Measurements from ENCODE around the gene NEURL1.

NEURL1 gene

DNA sequence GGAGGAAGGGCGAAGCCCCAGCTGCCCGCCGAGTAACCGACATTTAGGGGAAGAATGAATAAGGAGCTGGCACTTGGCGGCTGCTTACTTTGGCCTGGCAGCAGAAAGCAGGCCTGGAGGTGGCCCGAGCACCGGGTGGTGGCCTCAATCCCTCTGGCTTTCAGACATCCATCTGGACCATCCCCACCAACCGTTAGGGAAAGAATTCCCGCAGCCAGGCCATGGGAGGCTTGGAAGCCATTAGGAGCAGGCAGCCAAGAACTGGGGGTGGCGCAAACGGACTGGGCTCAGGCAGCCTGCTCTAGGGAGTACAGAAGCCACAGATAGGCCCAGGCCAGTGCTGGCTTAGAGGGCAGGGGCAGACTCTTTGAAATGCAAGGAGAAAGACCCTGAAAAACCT, 132.7 kb downstream of the NEURL1 start:
- no peak for TF ChIP-seq EZH2phosphoT487 (conservative IDR thresholded peaks at IDR 0.05; ENCODE audit: low read length)
- TF ChIP-seq, protein P1, sequence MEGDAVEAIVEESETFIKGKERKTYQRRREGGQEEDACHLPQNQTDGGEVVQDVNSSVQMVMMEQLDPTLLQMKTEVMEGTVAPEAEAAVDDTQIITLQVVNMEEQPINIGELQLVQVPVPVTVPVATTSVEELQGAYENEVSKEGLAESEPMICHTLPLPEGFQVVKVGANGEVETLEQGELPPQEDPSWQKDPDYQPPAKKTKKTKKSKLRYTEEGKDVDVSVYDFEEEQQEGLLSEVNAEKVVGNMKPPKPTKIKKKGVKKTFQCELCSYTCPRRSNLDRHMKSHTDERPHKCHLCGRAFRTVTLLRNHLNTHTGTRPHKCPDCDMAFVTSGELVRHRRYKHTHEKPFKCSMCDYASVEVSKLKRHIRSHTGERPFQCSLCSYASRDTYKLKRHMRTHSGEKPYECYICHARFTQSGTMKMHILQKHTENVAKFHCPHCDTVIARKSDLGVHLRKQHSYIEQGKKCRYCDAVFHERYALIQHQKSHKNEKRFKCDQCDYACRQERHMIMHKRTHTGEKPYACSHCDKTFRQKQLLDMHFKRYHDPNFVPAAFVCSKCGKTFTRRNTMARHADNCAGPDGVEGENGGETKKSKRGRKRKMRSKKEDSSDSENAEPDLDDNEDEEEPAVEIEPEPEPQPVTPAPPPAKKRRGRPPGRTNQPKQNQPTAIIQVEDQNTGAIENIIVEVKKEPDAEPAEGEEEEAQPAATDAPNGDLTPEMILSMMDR (IDR thresholded peaks at IDR 0.05; ENCODE audit: insufficient read depth, low read length, poor library complexity, severe bottlenecking) = no peak
- Histone ChIP-seq H3K36me3 (ENCODE audit: low read length) (no peaks in the 10 kb centered on the region), H3F3A (ENCODE audit: insufficient read depth) (no peaks in the 10 kb centered on the region)

DNA sequence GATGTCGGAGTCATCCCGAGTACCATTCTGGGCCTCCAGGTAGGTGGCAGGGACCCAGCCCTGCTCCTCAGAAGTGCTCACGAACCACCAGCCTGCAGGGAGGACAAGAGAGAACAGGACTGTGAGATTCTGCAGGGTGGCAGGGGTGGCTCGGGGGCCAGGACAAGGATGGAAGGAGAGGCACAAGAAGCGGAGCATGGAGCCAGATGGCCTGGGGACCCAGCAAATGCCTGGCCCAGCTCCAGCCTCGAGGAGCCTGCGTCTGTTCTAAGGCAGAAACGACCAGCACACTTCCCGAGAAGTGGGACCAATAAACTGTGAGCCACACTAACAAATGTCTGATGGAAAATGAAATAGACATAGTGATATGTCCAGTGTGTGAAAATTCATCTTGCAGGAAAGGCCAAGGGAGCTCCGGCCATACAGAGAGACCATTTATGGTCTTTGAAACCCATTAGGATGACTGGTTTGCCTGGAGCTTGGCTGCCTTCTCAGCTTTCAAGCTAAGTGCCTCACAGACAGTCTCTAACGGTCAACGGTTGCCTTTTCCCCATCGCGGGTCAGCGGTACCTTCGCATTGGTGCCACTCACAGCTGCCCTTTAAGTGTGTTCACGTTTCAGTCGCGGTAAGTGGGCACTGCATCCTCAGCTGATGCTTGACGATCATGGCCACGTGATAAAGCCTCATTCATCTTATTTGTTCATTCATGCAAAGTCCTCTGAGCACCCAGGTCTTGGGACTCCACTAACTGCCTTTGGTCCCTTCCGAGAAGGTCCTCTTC, 133.8 kb downstream of the NEURL1 start:
- Histone ChIP-seq H3K36me3 (ENCODE audit: low read length) (no peaks in the 10 kb centered on the region), H3K27me3 (ENCODE audit: low read length) (no peaks in the 10 kb centered on the region), H3K27ac (ENCODE audit: low read depth, low read length) (no peak overlapping the region)

More for the DNA sequence above, 132.7 kb downstream of the NEURL1 start:
- Histone ChIP-seq H3K79me2 (ENCODE audit: insufficient read depth, low read length) (no peaks in the 10 kb centered on the region), H3K4me2 (ENCODE audit: low read depth, low read length, poor library complexity, severe bottlenecking) (no peak overlapping the region), H3K9ac (ENCODE audit: low read length) (no peak overlapping the region), H2AFZ (ENCODE audit: low read depth, low read length, severe bottlenecking) (no peak overlapping the region), H3K27me3 (ENCODE audit: low read length) (no peaks in the 10 kb centered on the region), H3K9me2 (replicated peaks; ENCODE audit: insufficient read depth, low read length) (no peaks in the 10 kb centered on the region), H3K9me3 (ENCODE audit: insufficient read depth, low read length) (no peaks in the 10 kb centered on the region), H3K27ac (ENCODE audit: low read depth, low read length) (no peak overlapping the region), H4K20me1 (ENCODE audit: low read depth, low read length) (no peaks in the 10 kb centered on the region), H3K4me3 (ENCODE audit: insufficient read depth, low read length, poor library complexity, severe bottlenecking) (no peak overlapping the region)

DNA sequence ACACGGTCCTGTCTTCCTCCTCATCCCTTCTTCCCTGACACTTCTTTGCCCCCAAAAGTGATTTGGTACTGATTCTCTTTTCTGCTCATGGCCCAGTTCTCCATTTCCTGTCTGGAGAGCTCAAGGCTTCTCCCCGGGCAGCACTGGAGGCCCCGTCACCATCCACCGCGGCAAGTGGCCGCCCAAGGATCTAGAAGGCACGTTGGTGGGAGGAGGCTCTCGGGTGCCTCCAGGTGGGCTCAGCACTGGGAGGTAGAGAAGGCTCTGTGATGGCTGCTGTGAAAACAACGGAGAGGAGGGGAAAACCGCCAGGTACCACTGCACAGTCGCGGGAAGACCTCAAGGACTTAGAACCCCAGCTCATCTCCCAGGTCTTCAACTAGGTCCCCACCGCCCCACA, 134.4 kb downstream of the NEURL1 start:
- Histone ChIP-seq H3K36me3 (ENCODE audit: low read length) (no peaks in the 10 kb centered on the region), H3K9me2 (replicated peaks; ENCODE audit: insufficient read depth, low read length) (no peaks in the 10 kb centered on the region), H3K27me3 (ENCODE audit: low read length) (no peaks in the 10 kb centered on the region), H3K9ac (ENCODE audit: low read length) (no peak overlapping the region), H3K4me3 (ENCODE audit: insufficient read depth, low read length, poor library complexity, severe bottlenecking) (no peak overlapping the region), H4K20me1 (ENCODE audit: low read depth, low read length) (no peaks in the 10 kb centered on the region), H2AFZ (ENCODE audit: low read depth, low read length, severe bottlenecking) (no peak overlapping the region), H3K4me2 (ENCODE audit: low read depth, low read length, poor library complexity, severe bottlenecking) (no peak overlapping the region), H3K79me2 (ENCODE audit: insufficient read depth, low read length) (no peaks in the 10 kb centered on the region), H3K27ac (ENCODE audit: low read depth, low read length) (no peak overlapping the region), H3K9me3 (ENCODE audit: insufficient read depth, low read length) (no peaks in the 10 kb centered on the region), H3F3A (ENCODE audit: insufficient read depth) (no peaks in the 10 kb centered on the region)
- no peak for TF ChIP-seq EZH2phosphoT487 (conservative IDR thresholded peaks at IDR 0.05; ENCODE audit: low read length)
- TF ChIP-seq, protein P1 (IDR thresholded peaks at IDR 0.05; ENCODE audit: insufficient read depth, low read length, poor library complexity, severe bottlenecking) = no peak

More for the DNA sequence above, 133.8 kb downstream of the NEURL1 start:
- H3K4me2 ChIP-seq (ENCODE audit: low read depth, low read length, poor library complexity, severe bottlenecking) = no peak overlapping the region
- TF ChIP-seq, protein P1 (IDR thresholded peaks at IDR 0.05; ENCODE audit: insufficient read depth, low read length, poor library complexity, severe bottlenecking) = no peak
- TF ChIP-seq EZH2phosphoT487 (conservative IDR thresholded peaks at IDR 0.05; ENCODE audit: low read length) = no peak
- H3K9me2 ChIP-seq (replicated peaks; ENCODE audit: insufficient read depth, low read length) = no peaks in the 10 kb centered on the region
- no peak overlapping the region for H3K9ac ChIP-seq (ENCODE audit: low read length)
- no peaks in the 10 kb centered on the region for H3K9me3 ChIP-seq (ENCODE audit: insufficient read depth, low read length)
- no peak overlapping the region for H3K4me3 ChIP-seq (ENCODE audit: insufficient read depth, low read length, poor library complexity, severe bottlenecking)
- H4K20me1 ChIP-seq (ENCODE audit: low read depth, low read length) = no peaks in the 10 kb centered on the region
- H3F3A ChIP-seq (ENCODE audit: insufficient read depth) = no peaks in the 10 kb centered on the region
- H2AFZ ChIP-seq (ENCODE audit: low read depth, low read length, severe bottlenecking) = no peak overlapping the region
- no peaks in the 10 kb centered on the region for H3K79me2 ChIP-seq (ENCODE audit: insufficient read depth, low read length)
